Measurements from ENCODE around the gene IFI30.

DNA sequence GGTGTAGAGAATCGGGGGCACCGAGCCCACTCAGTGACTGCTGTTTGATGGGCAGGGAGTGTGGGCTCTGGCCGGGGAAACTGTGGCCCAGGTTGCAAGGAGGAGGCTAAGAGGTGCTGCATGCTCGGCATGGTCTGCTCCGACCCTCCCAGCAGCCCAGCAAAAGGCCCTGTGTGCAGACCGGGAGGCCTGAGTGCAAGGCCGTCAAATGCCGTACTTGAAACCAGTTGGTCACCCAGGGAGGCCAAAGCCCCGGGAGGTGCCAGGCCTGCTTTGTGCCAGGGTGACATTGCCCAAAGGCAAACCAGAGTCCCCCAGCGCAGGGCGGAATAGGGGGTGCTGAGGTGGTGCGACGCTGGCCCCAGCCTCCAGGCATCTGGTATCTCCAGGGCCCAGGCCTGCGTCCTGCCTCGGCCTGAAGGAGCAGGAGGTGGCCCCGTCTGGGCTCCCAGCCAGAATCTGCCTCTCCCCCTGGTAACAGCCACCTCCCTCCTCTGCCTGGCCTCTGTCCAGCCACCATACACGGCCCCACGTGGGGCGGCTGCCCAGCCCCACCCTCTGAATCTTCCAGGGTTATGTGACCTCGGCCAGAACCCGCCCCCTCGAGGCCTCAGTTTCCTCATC, 16.7 kb upstream of the IFI30 start:
- TF ChIP-seq, protein P1, sequence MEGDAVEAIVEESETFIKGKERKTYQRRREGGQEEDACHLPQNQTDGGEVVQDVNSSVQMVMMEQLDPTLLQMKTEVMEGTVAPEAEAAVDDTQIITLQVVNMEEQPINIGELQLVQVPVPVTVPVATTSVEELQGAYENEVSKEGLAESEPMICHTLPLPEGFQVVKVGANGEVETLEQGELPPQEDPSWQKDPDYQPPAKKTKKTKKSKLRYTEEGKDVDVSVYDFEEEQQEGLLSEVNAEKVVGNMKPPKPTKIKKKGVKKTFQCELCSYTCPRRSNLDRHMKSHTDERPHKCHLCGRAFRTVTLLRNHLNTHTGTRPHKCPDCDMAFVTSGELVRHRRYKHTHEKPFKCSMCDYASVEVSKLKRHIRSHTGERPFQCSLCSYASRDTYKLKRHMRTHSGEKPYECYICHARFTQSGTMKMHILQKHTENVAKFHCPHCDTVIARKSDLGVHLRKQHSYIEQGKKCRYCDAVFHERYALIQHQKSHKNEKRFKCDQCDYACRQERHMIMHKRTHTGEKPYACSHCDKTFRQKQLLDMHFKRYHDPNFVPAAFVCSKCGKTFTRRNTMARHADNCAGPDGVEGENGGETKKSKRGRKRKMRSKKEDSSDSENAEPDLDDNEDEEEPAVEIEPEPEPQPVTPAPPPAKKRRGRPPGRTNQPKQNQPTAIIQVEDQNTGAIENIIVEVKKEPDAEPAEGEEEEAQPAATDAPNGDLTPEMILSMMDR (IDR thresholded peaks at IDR 0.05) = no peak
- TF ChIP-seq EP300 (IDR thresholded peaks at IDR 0.05) = no peak

All from suprapubic skin (tissue), 3 donors.